K562 (cell line): ENCODE measurements around the gene PDHB. TPM values are rescaled to one million over a fixed set of nuclear protein-coding genes. Genes with fewer than 3 reads are reported as not detected.

Experiments used
- ATAC-seq: fragments of 200-7000 bp; cut with Tn5 transposase; 3 replicates; pipeline ENCODE4 v1.9.1; 2020; ENCODE audit warnings: moderate library complexity
- BruUV-seq: library from RNA; stranded (reverse); fragments of 400-500 nt; replicated peaks from 2 replicates; lab custom pipeline; 2021; lab: Mats Ljungman, UMichigan
- CTCF ChIA-PET: fragments of 300-600 bp; formaldehyde crosslinking; extraction: SDS; loops from one replicate; lab custom pipeline; 2021; ENCODE audit warnings: low intra/inter-chr PET ratio; lab: Yijun Ruan, JAX
- POLR2A ChIA-PET: fragments of 300-600, 350-650 bp; sonication (Branson Sonifier 250); formaldehyde crosslinking; extraction: SDS; loops from one replicate; lab custom pipeline; 2021; ENCODE audit warnings: antibody characterized with exemption, inconsistent platforms; lab: Yijun Ruan, JAX
- DNase-seq, 4 experiments: peaks; one replicate each; pipeline versions ENCODE4 v3.0.0 to v3.0.0-alpha.2; 2011 to 2018; ENCODE audit warnings: low spot score in 3 of 4, mixed read lengths in 3 of 4; ENCODE audit errors: extremely low read depth in 1 of 4
- FAIRE-seq: peaks from 2 replicates; lab custom pipeline; 2011; peaks lifted over from hg19 to GRCh38; lab: Jason Lieb, UNC
- H2AFZ ChIP-seq: 2 replicates; pipeline ENCODE4 v1.6.0; 2011; ENCODE audit warnings: low read depth, low read length, control low read depth, inconsistent platforms
- H3K27ac ChIP-seq: fragments of 200-600 bp; 3 replicates; pipeline ENCODE4 v1.8.0; 2011; ENCODE audit warnings: low read depth, mild to moderate bottlenecking, control low read depth, inconsistent platforms, low read length, moderate library complexity, mixed read lengths; ENCODE audit errors: extremely low read depth
- H3K27me3 ChIP-seq, 2 experiments: fragments of 300-600 bp in 1 of 2; 2 replicates in 1 of 2; 3 replicates in 1 of 2; pipeline versions ENCODE4 v1.6.0 to v1.8.0; 2011; ENCODE audit warnings: inconsistent platforms in 2 of 2, low read length in 2 of 2, mild to moderate bottlenecking in 1 of 2, mixed read lengths in 1 of 2, moderate library complexity in 1 of 2; ENCODE audit not compliant: control insufficient read depth in 2 of 2, insufficient read depth in 2 of 2
- H3K36me3 ChIP-seq: fragments of 300-600 bp; 3 replicates; pipeline ENCODE4 v1.8.0; 2011; ENCODE audit warnings: mild to moderate bottlenecking, low read length, inconsistent platforms; ENCODE audit not compliant: control insufficient read depth, insufficient read depth
- H3K4me1 ChIP-seq, 2 experiments: fragments of 200-600 bp in 1 of 2; replicated peaks in 1 of 2; 2 replicates in 1 of 2; 3 replicates in 1 of 2; pipeline versions ENCODE4 v1.5.1 to v1.8.0; 2011; ENCODE audit warnings: inconsistent platforms in 2 of 2, low read length in 2 of 2, mild to moderate bottlenecking in 1 of 2, mixed read lengths in 1 of 2, moderate library complexity in 1 of 2; ENCODE audit not compliant: control insufficient read depth in 2 of 2, insufficient read depth in 2 of 2
- H3K4me2 ChIP-seq: 2 replicates; pipeline ENCODE4 v1.6.1; 2011; ENCODE audit warnings: low read length, control low read depth, inconsistent platforms, mixed read lengths; ENCODE audit not compliant: insufficient read depth
- H3K4me3 ChIP-seq: fragments of 200-600 bp; sonication (generic), shearing (Covaris generic); 2 replicates; pipeline ENCODE4 v1.5.1; 2016; ENCODE audit warnings: control low read depth, inconsistent platforms
- H3K79me2 ChIP-seq: fragments of 200-600 bp; 3 replicates; pipeline ENCODE4 v1.8.0; 2011; ENCODE audit warnings: low read length, inconsistent platforms; ENCODE audit not compliant: control insufficient read depth, insufficient read depth
- H3K9ac ChIP-seq, 2 experiments: 2 replicates each; pipeline versions ENCODE4 v1.6.0 to v1.6.1; 2011; ENCODE audit warnings: low read depth in 2 of 2, low read length in 2 of 2, control low read depth in 1 of 2, inconsistent platforms in 1 of 2, mild to moderate bottlenecking in 1 of 2, mixed read lengths in 1 of 2; ENCODE audit not compliant: insufficient read depth in 1 of 2
- H3K9me1 ChIP-seq: one replicate; pipeline ENCODE4 v1.6.0; 2011; ENCODE audit warnings: inconsistent platforms, mild to moderate bottlenecking, low read length, moderate library complexity; ENCODE audit not compliant: control insufficient read depth, insufficient read depth
- H3K9me3 ChIP-seq: replicated peaks from 2 replicates; pipeline ENCODE4 v1.5.1; 2011; ENCODE audit warnings: low read depth, low read length, inconsistent platforms; ENCODE audit not compliant: control insufficient read depth, insufficient read depth
- H4K20me1 ChIP-seq: replicated peaks from 2 replicates; pipeline ENCODE4 v1.6.1; 2011; ENCODE audit warnings: low read length, inconsistent platforms, mixed read lengths; ENCODE audit not compliant: control insufficient read depth, insufficient read depth
- BMI1 ChIP-seq: fragments of 150-350 bp; IDR thresholded peaks from 2 replicates; pipeline ENCODE4 v1.6.1; 2014; ENCODE audit warnings: low read length
- BRCA1 ChIP-seq, 2 experiments: fragments of 450-650 bp in 1 of 2; sonication (generic) in 1 of 2; formaldehyde crosslinking in 1 of 2; IDR thresholded peaks; 2 replicates each; pipeline versions ENCODE4 v1.5.0 to v1.6.1; 2017 to 2020; ENCODE audit warnings: mild to moderate bottlenecking in 1 of 2, missing genetic modification reagents in 1 of 2
- CBX2 ChIP-seq: fragments of 200-600 bp; sonication (generic); IDR thresholded peaks from one replicate; pipeline ENCODE4 v1.6.1; 2012; ENCODE audit warnings: mild to moderate bottlenecking, low read length, inconsistent platforms; ENCODE audit not compliant: insufficient read depth, poor library complexity, severe bottlenecking
- ETV5 ChIP-seq: sonication (generic); formaldehyde crosslinking; IDR thresholded peaks from 2 replicates; pipeline ENCODE4 v1.4.0; 2020; ENCODE audit warnings: low read depth, mild to moderate bottlenecking, missing genetic modification reagents
- HDAC8 ChIP-seq: fragments of 450-650 bp; IDR thresholded peaks from 2 replicates; pipeline ENCODE4 v1.6.1; 2016; ENCODE audit warnings: mild to moderate bottlenecking, missing genetic modification characterization, moderate library complexity, missing compliant biosample characterization
- HDGF ChIP-seq: fragments of 450-650 bp; IDR thresholded peaks from 2 replicates; pipeline ENCODE4 v1.6.1; 2016
- NR2F6 ChIP-seq: fragments of 450-650 bp; formaldehyde crosslinking; IDR thresholded peaks from 2 replicates; pipeline ENCODE4 v1.4.0; 2020; ENCODE audit warnings: mild to moderate bottlenecking
- SRSF9 ChIP-seq: fragments of 200-400 bp; formaldehyde crosslinking; IDR thresholded peaks from 2 replicates; pipeline ENCODE4 v1.6.1; 2017; ENCODE audit warnings: low read depth, low read length, borderline replicate concordance
- TFAM ChIP-seq: fragments of 250-450 bp; sonication (Bioruptor Pico); conservative IDR thresholded peaks from 2 replicates; pipeline ENCODE4 v1.5.0; 2021; ENCODE audit warnings: mild to moderate bottlenecking, moderate library complexity
- ZNF778 ChIP-seq: fragments of 450-650 bp; formaldehyde crosslinking; IDR thresholded peaks from 2 replicates; pipeline ENCODE4 v1.4.0; 2020; ENCODE audit warnings: mild to moderate bottlenecking, moderate library complexity
- WGBS: fragments of 100-300 bp; shearing (Covaris generic); methylation state at CpG from one replicate; pipeline ENCODE4 v1.1.6; 2016; ENCODE audit warnings: low coverage, mixed read lengths; ENCODE audit not compliant: insufficient coverage; ENCODE audit errors: missing lambda C conversion rate; 5-methylcytosine and 5-hydroxymethylcytosine counted together
- in situ Hi-C: fragments of 300-500 bp; cut with MboI; formaldehyde crosslinking; loops from 4 replicates; pipeline ENCODE4 v1.15.0; 2018; ENCODE audit warnings: inconsistent platforms, mixed read lengths
- intact Hi-C: fragments of 100-400 bp; cut with micrococcal nuclease; formaldehyde crosslinking; loops from 2 replicates; pipeline ENCODE4 v1.14.2; 2022
- polyA plus RNA-seq, 8 experiments: library from polyadenylated mRNA; depleted of rRNA in 4 of 8; stranded (reverse) in 5 of 8; unstranded in 3 of 8; fragments of >200 nt; fragmentation: Nextera tagmentation in 2 of 8; fragmentation: Illumina TruSeq in 1 of 8; extraction: Ambion mirVana in 2 of 8; extraction: Trizol in 1 of 8; gene quantifications; 2 replicates each; pipeline versions ENCODE4 v1.2.1 to v1.2.3, GENCODE V29; 2011 to 2014; ENCODE audit warnings: inconsistent platforms in 1 of 8, missing spikeins in 1 of 8
- total RNA-seq, 7 experiments: library from RNA; depleted of rRNA in 6 of 7; stranded (reverse); fragments of >200 nt in 6 of 7; fragmentation: Illumina TruSeq in 2 of 7; extraction: Trizol in 2 of 7; gene quantifications; 2 replicates each; pipeline versions ENCODE4 v1.2.1 to v1.2.3, GENCODE V29; 2011 to 2021; ENCODE audit warnings: low replicate concordance in 1 of 7
- TF ChIP-seq, protein P1 (sequence below), 3 experiments: fragments of 200-800 bp in 1 of 3; fragments of 250-450 bp in 1 of 3; fragments of 450-650 bp in 1 of 3; sonication (Bioruptor Pico) in 1 of 3; sonication (Bioruptor generic) in 1 of 3; formaldehyde crosslinking in 1 of 3; IDR thresholded peaks; 2 replicates each; pipeline versions ENCODE4 v1.6.1 to v1.8.0; 2016 to 2022; ENCODE audit warnings: mild to moderate bottlenecking in 2 of 3, missing genetic modification characterization in 2 of 3, missing compliant biosample characterization in 1 of 3, moderate library complexity in 1 of 3

The PDHB gene
- total and polyA plus RNA-seq, 9 of the 15 experiments (the other 6 are each of a cell fraction or from before 2014, with no cell fraction given), result 51.2 to 178 (median 85.2) TPM

- ChIA-PET POLR2A (interaction anchor here (1.0 to 2.9 kb wide), 2 partner anchors 13 to 110 kb away, joined by 4 to 7 read pairs; partner anchors contain the start of genes HTD2 and RPP14), CTCF (no interaction called here)
- no peaks in the 10 kb centered on the region for H3K9me3 ChIP-seq
- DNase-seq (no peak), ATAC-seq (no peak), FAIRE-seq (no peak)
- H3K36me3 ChIP-seq, result 0 out of 3 replicates have a peak, but pooled peaks cover 3% of the 10 kb centered on the region
- no peaks in the 10 kb centered on the region for H4K20me1 ChIP-seq
- no peaks in the 10 kb centered on the region for H3K79me2 ChIP-seq
- H3K4me2 ChIP-seq, result no peak overlapping the region
- intact Hi-C loops, result no loop called here
- in situ Hi-C loops, result loop anchor here (10.0 kb wide), 1 partner anchor 231 kb away; no protein-coding TSS in a partner anchor
- no peaks in the 10 kb centered on the region for H3K27me3 ChIP-seq
- H3K4me1 ChIP-seq, result peaks cover 0 to 6% of the 10 kb centered on the region in 2 experiments; a peak in 2 of 5 replicates
- no peak overlapping the region for H3K9ac ChIP-seq
- H3K9me1 ChIP-seq, result no peaks in the 10 kb centered on the region
- no peak overlapping the region for H2AFZ ChIP-seq
- BruUV-seq, result no TSS peak
- no peak overlapping the region for H3K27ac ChIP-seq
- WGBS, result 94% methylated on average over 2 of the region's 2 CpGs
- H3K4me3 ChIP-seq, result no peak overlapping the region
- no peak for TF ChIP-seq TFAM (CRISPR knock-in tag)
- TF ChIP-seq, protein P1, sequence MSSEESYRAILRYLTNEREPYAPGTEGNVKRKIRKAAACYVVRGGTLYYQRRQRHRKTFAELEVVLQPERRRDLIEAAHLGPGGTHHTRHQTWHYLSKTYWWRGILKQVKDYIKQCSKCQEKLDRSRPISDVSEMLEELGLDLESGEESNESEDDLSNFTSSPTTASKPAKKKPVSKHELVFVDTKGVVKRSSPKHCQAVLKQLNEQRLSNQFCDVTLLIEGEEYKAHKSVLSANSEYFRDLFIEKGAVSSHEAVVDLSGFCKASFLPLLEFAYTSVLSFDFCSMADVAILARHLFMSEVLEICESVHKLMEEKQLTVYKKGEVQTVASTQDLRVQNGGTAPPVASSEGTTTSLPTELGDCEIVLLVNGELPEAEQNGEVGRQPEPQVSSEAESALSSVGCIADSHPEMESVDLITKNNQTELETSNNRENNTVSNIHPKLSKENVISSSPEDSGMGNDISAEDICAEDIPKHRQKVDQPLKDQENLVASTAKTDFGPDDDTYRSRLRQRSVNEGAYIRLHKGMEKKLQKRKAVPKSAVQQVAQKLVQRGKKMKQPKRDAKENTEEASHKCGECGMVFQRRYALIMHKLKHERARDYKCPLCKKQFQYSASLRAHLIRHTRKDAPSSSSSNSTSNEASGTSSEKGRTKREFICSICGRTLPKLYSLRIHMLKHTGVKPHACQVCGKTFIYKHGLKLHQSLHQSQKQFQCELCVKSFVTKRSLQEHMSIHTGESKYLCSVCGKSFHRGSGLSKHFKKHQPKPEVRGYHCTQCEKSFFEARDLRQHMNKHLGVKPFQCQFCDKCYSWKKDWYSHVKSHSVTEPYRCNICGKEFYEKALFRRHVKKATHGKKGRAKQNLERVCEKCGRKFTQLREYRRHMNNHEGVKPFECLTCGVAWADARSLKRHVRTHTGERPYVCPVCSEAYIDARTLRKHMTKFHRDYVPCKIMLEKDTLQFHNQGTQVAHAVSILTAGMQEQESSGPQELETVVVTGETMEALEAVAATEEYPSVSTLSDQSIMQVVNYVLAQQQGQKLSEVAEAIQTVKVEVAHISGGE (CRISPR knock-in tag; IDR thresholded peaks at IDR 0.05), result no peak
- TF ChIP-seq NR2F6 (CRISPR knock-in tag), result no peak
- TF ChIP-seq SRSF9, result no peak
- TF ChIP-seq BRCA1 (IDR thresholded peaks at IDR 0.05), result no peak
- no peak for TF ChIP-seq BRCA1 (CRISPR knock-in tag; IDR thresholded peaks at IDR 0.05)
- TF ChIP-seq HDAC8 (tag), result no peak
- TF ChIP-seq ETV5 (CRISPR knock-in tag), result no peak
- TF ChIP-seq CBX2, result no peak
- TF ChIP-seq BMI1, result no peak
- TF ChIP-seq ZNF778 (CRISPR knock-in tag), result no peak
- TF ChIP-seq HDGF, result no peak
These were observed 17.4 kb downstream of the PDHB start for GRCh38 chr3:58416191-58416590.
